ENCODE data around the gene ORC6. TPM values are rescaled to one million over a fixed set of nuclear protein-coding genes. Genes with fewer than 3 reads are reported as not detected.

Gene ORC6
- total and polyA plus RNA-seq, 9 of the 15 experiments (the other 6 are each of a cell fraction or from before 2014, with no cell fraction given) = 18.7 to 71.4 (median 47.0) TPM

DNA sequence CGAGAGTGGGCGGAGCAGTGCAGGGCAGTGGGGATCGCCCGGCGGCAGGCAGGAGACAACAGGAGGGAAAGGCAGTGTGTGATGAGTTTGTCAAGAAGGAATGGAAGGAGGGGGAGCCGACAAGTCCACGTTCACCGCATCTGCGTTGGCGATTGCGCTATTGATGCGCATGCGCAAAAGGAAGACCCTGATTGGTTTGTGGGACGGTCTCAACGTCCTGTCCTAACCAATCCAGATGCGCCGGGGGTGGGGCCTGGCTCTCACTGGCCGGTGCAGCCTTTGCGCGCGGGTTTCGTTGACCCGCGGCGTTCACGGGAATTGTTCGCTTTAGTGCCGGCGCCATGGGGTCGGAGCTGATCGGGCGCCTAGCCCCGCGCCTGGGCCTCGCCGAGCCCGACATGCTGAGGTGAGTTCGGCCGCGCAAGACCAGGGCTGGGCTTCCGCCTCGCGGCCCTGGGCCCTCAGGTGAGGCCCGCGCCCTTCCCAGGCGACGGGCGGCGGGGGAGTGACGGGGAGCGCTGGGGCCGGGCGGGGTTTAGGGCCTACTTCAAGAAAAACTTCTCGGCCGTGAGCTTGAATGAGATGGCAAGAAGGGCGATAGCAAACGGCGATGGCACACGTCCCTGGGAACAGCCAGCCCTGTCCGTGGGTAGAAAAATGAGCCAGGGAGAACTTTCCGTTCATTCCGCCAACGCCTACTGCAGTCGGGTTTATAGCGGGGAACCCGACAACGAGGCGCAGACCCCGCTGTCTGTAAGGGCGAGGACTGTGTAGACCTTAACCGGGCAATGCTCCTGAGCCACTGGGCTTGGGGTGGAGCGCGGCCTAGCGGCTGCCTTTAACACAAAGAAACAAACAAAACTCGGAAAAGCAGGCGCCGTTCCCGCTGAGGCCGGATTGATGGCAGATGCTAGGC lies at the start of gene ORC6 (continued):
- TF ChIP-seq, protein P1, sequence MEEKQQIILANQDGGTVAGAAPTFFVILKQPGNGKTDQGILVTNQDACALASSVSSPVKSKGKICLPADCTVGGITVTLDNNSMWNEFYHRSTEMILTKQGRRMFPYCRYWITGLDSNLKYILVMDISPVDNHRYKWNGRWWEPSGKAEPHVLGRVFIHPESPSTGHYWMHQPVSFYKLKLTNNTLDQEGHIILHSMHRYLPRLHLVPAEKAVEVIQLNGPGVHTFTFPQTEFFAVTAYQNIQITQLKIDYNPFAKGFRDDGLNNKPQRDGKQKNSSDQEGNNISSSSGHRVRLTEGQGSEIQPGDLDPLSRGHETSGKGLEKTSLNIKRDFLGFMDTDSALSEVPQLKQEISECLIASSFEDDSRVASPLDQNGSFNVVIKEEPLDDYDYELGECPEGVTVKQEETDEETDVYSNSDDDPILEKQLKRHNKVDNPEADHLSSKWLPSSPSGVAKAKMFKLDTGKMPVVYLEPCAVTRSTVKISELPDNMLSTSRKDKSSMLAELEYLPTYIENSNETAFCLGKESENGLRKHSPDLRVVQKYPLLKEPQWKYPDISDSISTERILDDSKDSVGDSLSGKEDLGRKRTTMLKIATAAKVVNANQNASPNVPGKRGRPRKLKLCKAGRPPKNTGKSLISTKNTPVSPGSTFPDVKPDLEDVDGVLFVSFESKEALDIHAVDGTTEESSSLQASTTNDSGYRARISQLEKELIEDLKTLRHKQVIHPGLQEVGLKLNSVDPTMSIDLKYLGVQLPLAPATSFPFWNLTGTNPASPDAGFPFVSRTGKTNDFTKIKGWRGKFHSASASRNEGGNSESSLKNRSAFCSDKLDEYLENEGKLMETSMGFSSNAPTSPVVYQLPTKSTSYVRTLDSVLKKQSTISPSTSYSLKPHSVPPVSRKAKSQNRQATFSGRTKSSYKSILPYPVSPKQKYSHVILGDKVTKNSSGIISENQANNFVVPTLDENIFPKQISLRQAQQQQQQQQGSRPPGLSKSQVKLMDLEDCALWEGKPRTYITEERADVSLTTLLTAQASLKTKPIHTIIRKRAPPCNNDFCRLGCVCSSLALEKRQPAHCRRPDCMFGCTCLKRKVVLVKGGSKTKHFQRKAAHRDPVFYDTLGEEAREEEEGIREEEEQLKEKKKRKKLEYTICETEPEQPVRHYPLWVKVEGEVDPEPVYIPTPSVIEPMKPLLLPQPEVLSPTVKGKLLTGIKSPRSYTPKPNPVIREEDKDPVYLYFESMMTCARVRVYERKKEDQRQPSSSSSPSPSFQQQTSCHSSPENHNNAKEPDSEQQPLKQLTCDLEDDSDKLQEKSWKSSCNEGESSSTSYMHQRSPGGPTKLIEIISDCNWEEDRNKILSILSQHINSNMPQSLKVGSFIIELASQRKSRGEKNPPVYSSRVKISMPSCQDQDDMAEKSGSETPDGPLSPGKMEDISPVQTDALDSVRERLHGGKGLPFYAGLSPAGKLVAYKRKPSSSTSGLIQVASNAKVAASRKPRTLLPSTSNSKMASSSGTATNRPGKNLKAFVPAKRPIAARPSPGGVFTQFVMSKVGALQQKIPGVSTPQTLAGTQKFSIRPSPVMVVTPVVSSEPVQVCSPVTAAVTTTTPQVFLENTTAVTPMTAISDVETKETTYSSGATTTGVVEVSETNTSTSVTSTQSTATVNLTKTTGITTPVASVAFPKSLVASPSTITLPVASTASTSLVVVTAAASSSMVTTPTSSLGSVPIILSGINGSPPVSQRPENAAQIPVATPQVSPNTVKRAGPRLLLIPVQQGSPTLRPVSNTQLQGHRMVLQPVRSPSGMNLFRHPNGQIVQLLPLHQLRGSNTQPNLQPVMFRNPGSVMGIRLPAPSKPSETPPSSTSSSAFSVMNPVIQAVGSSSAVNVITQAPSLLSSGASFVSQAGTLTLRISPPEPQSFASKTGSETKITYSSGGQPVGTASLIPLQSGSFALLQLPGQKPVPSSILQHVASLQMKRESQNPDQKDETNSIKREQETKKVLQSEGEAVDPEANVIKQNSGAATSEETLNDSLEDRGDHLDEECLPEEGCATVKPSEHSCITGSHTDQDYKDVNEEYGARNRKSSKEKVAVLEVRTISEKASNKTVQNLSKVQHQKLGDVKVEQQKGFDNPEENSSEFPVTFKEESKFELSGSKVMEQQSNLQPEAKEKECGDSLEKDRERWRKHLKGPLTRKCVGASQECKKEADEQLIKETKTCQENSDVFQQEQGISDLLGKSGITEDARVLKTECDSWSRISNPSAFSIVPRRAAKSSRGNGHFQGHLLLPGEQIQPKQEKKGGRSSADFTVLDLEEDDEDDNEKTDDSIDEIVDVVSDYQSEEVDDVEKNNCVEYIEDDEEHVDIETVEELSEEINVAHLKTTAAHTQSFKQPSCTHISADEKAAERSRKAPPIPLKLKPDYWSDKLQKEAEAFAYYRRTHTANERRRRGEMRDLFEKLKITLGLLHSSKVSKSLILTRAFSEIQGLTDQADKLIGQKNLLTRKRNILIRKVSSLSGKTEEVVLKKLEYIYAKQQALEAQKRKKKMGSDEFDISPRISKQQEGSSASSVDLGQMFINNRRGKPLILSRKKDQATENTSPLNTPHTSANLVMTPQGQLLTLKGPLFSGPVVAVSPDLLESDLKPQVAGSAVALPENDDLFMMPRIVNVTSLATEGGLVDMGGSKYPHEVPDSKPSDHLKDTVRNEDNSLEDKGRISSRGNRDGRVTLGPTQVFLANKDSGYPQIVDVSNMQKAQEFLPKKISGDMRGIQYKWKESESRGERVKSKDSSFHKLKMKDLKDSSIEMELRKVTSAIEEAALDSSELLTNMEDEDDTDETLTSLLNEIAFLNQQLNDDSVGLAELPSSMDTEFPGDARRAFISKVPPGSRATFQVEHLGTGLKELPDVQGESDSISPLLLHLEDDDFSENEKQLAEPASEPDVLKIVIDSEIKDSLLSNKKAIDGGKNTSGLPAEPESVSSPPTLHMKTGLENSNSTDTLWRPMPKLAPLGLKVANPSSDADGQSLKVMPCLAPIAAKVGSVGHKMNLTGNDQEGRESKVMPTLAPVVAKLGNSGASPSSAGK (IDR thresholded peaks at IDR 0.05) = peak; percentile 20; the same call in 1 of the 2 replicates
- no peak for TF ChIP-seq SMAD3 (CRISPR knock-in tag; conservative IDR thresholded peaks at IDR 0.05)
- no peak for TF ChIP-seq NFRKB (IDR thresholded peaks at IDR 0.05; ENCODE audit: low read depth)
- TF ChIP-seq, protein P2, sequence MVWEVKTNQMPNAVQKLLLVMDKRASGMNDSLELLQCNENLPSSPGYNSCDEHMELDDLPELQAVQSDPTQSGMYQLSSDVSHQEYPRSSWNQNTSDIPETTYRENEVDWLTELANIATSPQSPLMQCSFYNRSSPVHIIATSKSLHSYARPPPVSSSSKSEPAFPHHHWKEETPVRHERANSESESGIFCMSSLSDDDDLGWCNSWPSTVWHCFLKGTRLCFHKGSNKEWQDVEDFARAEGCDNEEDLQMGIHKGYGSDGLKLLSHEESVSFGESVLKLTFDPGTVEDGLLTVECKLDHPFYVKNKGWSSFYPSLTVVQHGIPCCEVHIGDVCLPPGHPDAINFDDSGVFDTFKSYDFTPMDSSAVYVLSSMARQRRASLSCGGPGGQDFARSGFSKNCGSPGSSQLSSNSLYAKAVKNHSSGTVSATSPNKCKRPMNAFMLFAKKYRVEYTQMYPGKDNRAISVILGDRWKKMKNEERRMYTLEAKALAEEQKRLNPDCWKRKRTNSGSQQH (CRISPR knock-in tag; IDR thresholded peaks at IDR 0.05) = no peak
- TF ChIP-seq ASH1L (IDR thresholded peaks at IDR 0.05; ENCODE audit: borderline replicate concordance, low read depth, partially characterized antibody) = peak; percentile 85
- no peak for TF ChIP-seq AFF4 (CRISPR knock-in tag; IDR thresholded peaks at IDR 0.05)
- no peak for TF ChIP-seq ZNF717 (CRISPR knock-in tag; IDR thresholded peaks at IDR 0.05)
- TF ChIP-seq SRSF3 (IDR thresholded peaks at IDR 0.05; ENCODE audit: insufficient read depth, low read length) = no peak
- no peak for TF ChIP-seq SIRT6 (IDR thresholded peaks at IDR 0.05; ENCODE audit: low read depth, low read length)
